ENCODE results near the gene ADCY4.

- no peak for TF ChIP-seq POLR2AphosphoS5 (IDR thresholded peaks at IDR 0.05; ENCODE audit: low read depth, low read length)
- TF ChIP-seq MAFF (IDR thresholded peaks at IDR 0.05; ENCODE audit: low read depth, low read length) = no peak
- TF ChIP-seq HMGXB4 (CRISPR knock-in tag; IDR thresholded peaks at IDR 0.05; ENCODE audit: borderline replicate concordance in 1 of 2, low read depth in 1 of 2) = no peak
- TF ChIP-seq SP140L (CRISPR knock-in tag; IDR thresholded peaks at IDR 0.05; ENCODE audit: borderline replicate concordance) = no peak
- TF ChIP-seq TMF1 (CRISPR knock-in tag; IDR thresholded peaks at IDR 0.05; ENCODE audit: low read depth) = no peak
- no peak for TF ChIP-seq RELA (CRISPR knock-in tag; IDR thresholded peaks at IDR 0.05)
- no peak for TF ChIP-seq SMARCE1 (IDR thresholded peaks at IDR 0.05; ENCODE audit: borderline replicate concordance)
- no peak for TF ChIP-seq ZNF670 (CRISPR knock-in tag; IDR thresholded peaks at IDR 0.05; ENCODE audit: borderline replicate concordance)
- no peak for TF ChIP-seq MTA3 (CRISPR knock-in tag; IDR thresholded peaks at IDR 0.05)
- no peak for TF ChIP-seq POLR2A (IDR thresholded peaks at IDR 0.05; ENCODE audit: insufficient read depth in 1 of 2, low read depth in 2 of 2, low read length in 2 of 2)
These were observed 10.8 kb downstream of the ADCY4 start for GRCh38 chr14:24324024-24324423.

Data from HepG2 (cell line).